Measurements from ENCODE around the gene NDFIP2.

The NDFIP2 gene

DNA sequence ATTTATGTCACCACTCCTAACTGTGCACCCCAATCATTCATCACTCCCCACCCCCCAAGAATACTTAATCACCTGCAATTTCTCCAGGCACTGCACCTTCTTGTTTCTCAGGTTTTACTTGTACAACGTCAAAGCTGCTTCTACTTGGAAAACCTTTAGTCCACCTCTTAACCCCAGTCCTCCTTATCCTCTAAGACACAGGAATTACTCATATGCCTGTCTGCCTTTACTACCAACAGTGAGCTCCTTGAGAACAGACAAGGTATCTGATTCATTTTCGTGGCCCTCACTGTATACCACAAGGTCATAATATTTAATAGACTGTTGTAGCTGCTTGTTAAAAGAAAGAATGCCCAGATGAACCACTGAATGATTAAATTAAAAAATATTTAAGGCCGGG is 21.0 kb upstream of the NDFIP2 start:
- peaks cover 4% of the 10 kb centered on the region for H3K4me1 ChIP-seq (ENCODE audit: control insufficient read depth, insufficient read depth, low read length)
- no peak overlapping the region for H3K9ac ChIP-seq (ENCODE audit: low read length)
- no peaks in the 10 kb centered on the region for H3K36me3 ChIP-seq (ENCODE audit: control insufficient read depth, insufficient read depth, low read length, severe bottlenecking)
- no peaks in the 10 kb centered on the region for H3K9me3 ChIP-seq (ENCODE audit: control insufficient read depth, low read length)
- no peak overlapping the region for H3K4me3 ChIP-seq (ENCODE audit: low read length)
- DNase-seq (ENCODE audit: low read depth) = no peak
- no peaks in the 10 kb centered on the region for H3K27me3 ChIP-seq (replicated peaks; ENCODE audit: control insufficient read depth, insufficient read depth, low read length)

GRCh38 chr13:79462895-79463294 is 18.1 kb upstream of the NDFIP2 start:
- no peaks in the 10 kb centered on the region for H3K36me3 ChIP-seq (ENCODE audit: control insufficient read depth, insufficient read depth, low read length, severe bottlenecking)
- no peak overlapping the region for H3K4me3 ChIP-seq (ENCODE audit: low read length)
- no peak overlapping the region for H3K9ac ChIP-seq (ENCODE audit: low read length)
- no peaks in the 10 kb centered on the region for H3K9me3 ChIP-seq (ENCODE audit: control insufficient read depth, low read length)
- peaks cover 4% of the 10 kb centered on the region for H3K4me1 ChIP-seq (ENCODE audit: control insufficient read depth, insufficient read depth, low read length)
- H3K27me3 ChIP-seq (replicated peaks; ENCODE audit: control insufficient read depth, insufficient read depth, low read length) = no peaks in the 10 kb centered on the region
- DNase-seq (ENCODE audit: low read depth) = no peak

- H3K4me3 ChIP-seq (ENCODE audit: low read length) = no peak overlapping the region
- no peak for DNase-seq (ENCODE audit: low read depth)
- no peak overlapping the region for H3K9ac ChIP-seq (ENCODE audit: low read length)
- H3K9me3 ChIP-seq (ENCODE audit: control insufficient read depth, low read length) = no peaks in the 10 kb centered on the region
- H3K36me3 ChIP-seq (ENCODE audit: control insufficient read depth, insufficient read depth, low read length, severe bottlenecking) = no peaks in the 10 kb centered on the region
- no peaks in the 10 kb centered on the region for H3K27me3 ChIP-seq (replicated peaks; ENCODE audit: control insufficient read depth, insufficient read depth, low read length)
- H3K4me1 ChIP-seq (ENCODE audit: control insufficient read depth, insufficient read depth, low read length) = no peaks in the 10 kb centered on the region
Observed at GRCh38 chr13:79463604-79464003, 17.4 kb upstream of the NDFIP2 start.

DNA sequence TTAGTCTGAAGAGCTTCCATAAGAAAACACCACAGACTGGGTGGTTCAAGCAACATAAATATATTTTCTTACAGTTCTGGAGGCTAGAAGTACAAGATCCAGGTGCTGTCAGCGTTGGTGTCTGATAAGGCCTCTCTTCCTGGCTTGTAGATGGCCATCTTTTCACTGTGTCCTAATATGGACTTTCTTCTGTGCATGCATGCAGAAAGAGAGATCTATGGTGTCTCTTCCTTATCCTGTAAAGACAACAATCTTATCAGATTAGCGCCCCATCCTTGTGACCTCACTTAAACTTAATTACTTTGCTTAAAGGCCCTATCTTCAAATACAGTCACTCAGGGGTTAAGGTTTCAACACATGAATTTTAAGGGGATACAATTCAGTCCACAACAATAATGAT is 14.1 kb upstream of the NDFIP2 start:
- Histone ChIP-seq H3K36me3 (ENCODE audit: control insufficient read depth, insufficient read depth, low read length, severe bottlenecking) (no peaks in the 10 kb centered on the region), H3K4me1 (ENCODE audit: control insufficient read depth, insufficient read depth, low read length) (no peaks in the 10 kb centered on the region), H3K9ac (ENCODE audit: low read length) (no peak overlapping the region), H3K27me3 (replicated peaks; ENCODE audit: control insufficient read depth, insufficient read depth, low read length) (no peaks in the 10 kb centered on the region), H3K9me3 (ENCODE audit: control insufficient read depth, low read length) (no peaks in the 10 kb centered on the region), H3K4me3 (ENCODE audit: low read length) (no peak overlapping the region)
- no peak for DNase-seq (ENCODE audit: low read depth)

GRCh38 chr13:79468402-79468801 is 12.6 kb upstream of the NDFIP2 start:
- Histone ChIP-seq H3K9ac (ENCODE audit: low read length) (no peak overlapping the region), H3K27me3 (replicated peaks; ENCODE audit: control insufficient read depth, insufficient read depth, low read length) (no peaks in the 10 kb centered on the region), H3K4me1 (ENCODE audit: control insufficient read depth, insufficient read depth, low read length) (no peaks in the 10 kb centered on the region), H3K9me3 (ENCODE audit: control insufficient read depth, low read length) (no peaks in the 10 kb centered on the region), H3K36me3 (ENCODE audit: control insufficient read depth, insufficient read depth, low read length, severe bottlenecking) (no peaks in the 10 kb centered on the region), H3K4me3 (ENCODE audit: low read length) (no peak overlapping the region)
- no peak for DNase-seq (ENCODE audit: low read depth)

DNA sequence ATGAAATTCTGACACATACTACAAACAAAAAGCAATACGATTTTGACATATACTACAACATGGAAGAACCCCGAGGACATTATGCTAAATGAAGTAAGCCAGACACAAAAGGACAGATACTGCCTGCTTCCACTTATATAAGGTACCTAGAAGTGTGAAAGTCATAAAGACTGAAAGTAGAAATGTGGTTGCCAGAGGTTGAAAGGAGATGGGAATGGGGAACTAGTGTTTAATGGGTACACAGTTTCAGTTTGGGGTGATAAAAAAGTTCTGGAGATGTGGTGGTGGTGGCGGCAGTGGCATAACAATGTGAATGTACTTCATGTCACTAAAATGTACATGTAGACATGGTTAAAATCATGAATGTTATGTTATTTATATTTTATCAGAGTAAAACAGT is 12.1 kb upstream of the NDFIP2 start:
- H3K36me3 ChIP-seq (ENCODE audit: control insufficient read depth, insufficient read depth, low read length, severe bottlenecking) = no peaks in the 10 kb centered on the region
- no peak overlapping the region for H3K9ac ChIP-seq (ENCODE audit: low read length)
- no peak for DNase-seq (ENCODE audit: low read depth)
- no peaks in the 10 kb centered on the region for H3K9me3 ChIP-seq (ENCODE audit: control insufficient read depth, low read length)
- H3K4me3 ChIP-seq (ENCODE audit: low read length) = no peak overlapping the region
- H3K27me3 ChIP-seq (replicated peaks; ENCODE audit: control insufficient read depth, insufficient read depth, low read length) = no peaks in the 10 kb centered on the region
- no peaks in the 10 kb centered on the region for H3K4me1 ChIP-seq (ENCODE audit: control insufficient read depth, insufficient read depth, low read length)

GRCh38 chr13:79469608-79470007 is 11.3 kb upstream of the NDFIP2 start:
- no peak for DNase-seq (ENCODE audit: low read depth)
- H3K36me3 ChIP-seq (ENCODE audit: control insufficient read depth, insufficient read depth, low read length, severe bottlenecking) = no peaks in the 10 kb centered on the region

DNA sequence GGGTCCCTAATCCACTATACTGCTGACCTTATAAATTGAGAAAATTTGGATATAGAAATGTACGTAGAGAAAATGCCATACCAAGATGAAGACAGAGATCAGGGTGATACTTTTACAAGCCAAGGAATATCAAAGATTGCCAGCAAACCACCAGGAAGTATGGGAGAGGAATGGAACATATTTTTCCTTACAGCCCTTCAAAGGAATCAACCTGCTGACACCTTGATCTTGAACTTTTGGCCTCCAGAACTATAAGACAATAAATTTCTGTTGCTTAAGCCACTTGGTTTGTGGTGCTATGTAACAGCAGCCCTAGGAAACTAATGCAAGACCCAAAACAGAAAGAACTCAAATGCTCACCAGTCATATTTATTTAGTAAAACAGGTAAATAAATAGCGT is 10.3 kb upstream of the NDFIP2 start:
- no peaks in the 10 kb centered on the region for H3K9me3 ChIP-seq (ENCODE audit: control insufficient read depth, low read length)
- H3K4me1 ChIP-seq (ENCODE audit: control insufficient read depth, insufficient read depth, low read length) = no peaks in the 10 kb centered on the region
- H3K27me3 ChIP-seq (replicated peaks; ENCODE audit: control insufficient read depth, insufficient read depth, low read length) = no peaks in the 10 kb centered on the region
- H3K36me3 ChIP-seq (ENCODE audit: control insufficient read depth, insufficient read depth, low read length, severe bottlenecking) = no peaks in the 10 kb centered on the region
- no peak for DNase-seq (ENCODE audit: low read depth)
- no peak overlapping the region for H3K4me3 ChIP-seq (ENCODE audit: low read length)
- H3K9ac ChIP-seq (ENCODE audit: low read length) = no peak overlapping the region

More at GRCh38 chr13:79469608-79470007, 11.3 kb upstream of the NDFIP2 start:
- H3K9ac ChIP-seq (ENCODE audit: low read length) = no peak overlapping the region
- H3K4me3 ChIP-seq (ENCODE audit: low read length) = no peak overlapping the region
- no peaks in the 10 kb centered on the region for H3K9me3 ChIP-seq (ENCODE audit: control insufficient read depth, low read length)
- no peaks in the 10 kb centered on the region for H3K27me3 ChIP-seq (replicated peaks; ENCODE audit: control insufficient read depth, insufficient read depth, low read length)
- no peaks in the 10 kb centered on the region for H3K4me1 ChIP-seq (ENCODE audit: control insufficient read depth, insufficient read depth, low read length)

DNA sequence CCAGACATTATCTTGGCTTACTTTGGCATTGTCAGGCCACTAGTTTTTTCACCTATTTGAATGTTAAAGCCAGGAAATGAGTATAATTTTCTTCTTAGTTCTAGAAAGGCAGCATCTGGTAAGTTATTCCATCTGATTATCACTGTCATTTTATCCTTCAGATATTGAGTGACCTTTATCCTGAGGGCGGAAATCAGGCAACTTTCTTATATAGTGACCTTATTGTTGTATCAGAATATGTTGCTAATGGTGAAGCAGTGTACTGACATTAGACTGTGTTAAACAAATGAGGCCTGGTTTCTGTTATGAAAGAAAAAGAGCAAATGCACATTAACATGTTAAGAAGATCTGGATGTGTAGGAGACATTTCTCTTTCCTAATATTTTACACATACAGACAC is 5.4 kb upstream of the NDFIP2 start:
- no peaks in the 10 kb centered on the region for H3K36me3 ChIP-seq (ENCODE audit: control insufficient read depth, insufficient read depth, low read length, severe bottlenecking)
- no peak overlapping the region for H3K4me3 ChIP-seq (ENCODE audit: low read length)

GRCh38 chr13:79477968-79478367 is 3.0 kb upstream of the NDFIP2 start:
- no peak overlapping the region for H3K9ac ChIP-seq (ENCODE audit: low read length)

More for the DNA sequence above, 5.4 kb upstream of the NDFIP2 start:
- no peak for DNase-seq (ENCODE audit: low read depth)
- Histone ChIP-seq H3K4me1 (ENCODE audit: control insufficient read depth, insufficient read depth, low read length) (no peaks in the 10 kb centered on the region), H3K9me3 (ENCODE audit: control insufficient read depth, low read length) (no peaks in the 10 kb centered on the region), H3K27me3 (replicated peaks; ENCODE audit: control insufficient read depth, insufficient read depth, low read length) (no peaks in the 10 kb centered on the region), H3K9ac (ENCODE audit: low read length) (no peak overlapping the region)

GRCh38 chr13:79479882-79480281 is 1.1 kb upstream of the NDFIP2 start:
- H3K9me3 ChIP-seq (ENCODE audit: control insufficient read depth, low read length) = no peaks in the 10 kb centered on the region
- DNase-seq (ENCODE audit: low read depth) = no peak
- H3K4me3 ChIP-seq (ENCODE audit: low read length) = no peak overlapping the region
- H3K9ac ChIP-seq (ENCODE audit: low read length) = no peak overlapping the region
- H3K4me1 ChIP-seq (ENCODE audit: control insufficient read depth, insufficient read depth, low read length) = peaks cover 29% of the 10 kb centered on the region
- H3K27me3 ChIP-seq (replicated peaks; ENCODE audit: control insufficient read depth, insufficient read depth, low read length) = no peaks in the 10 kb centered on the region
- H3K36me3 ChIP-seq (ENCODE audit: control insufficient read depth, insufficient read depth, low read length, severe bottlenecking) = no peaks in the 10 kb centered on the region

More at GRCh38 chr13:79477968-79478367, 3.0 kb upstream of the NDFIP2 start:
- no peak overlapping the region for H3K4me3 ChIP-seq (ENCODE audit: low read length)
- no peaks in the 10 kb centered on the region for H3K9me3 ChIP-seq (ENCODE audit: control insufficient read depth, low read length)
- no peaks in the 10 kb centered on the region for H3K36me3 ChIP-seq (ENCODE audit: control insufficient read depth, insufficient read depth, low read length, severe bottlenecking)
- DNase-seq (ENCODE audit: low read depth) = no peak
- H3K27me3 ChIP-seq (replicated peaks; ENCODE audit: control insufficient read depth, insufficient read depth, low read length) = no peaks in the 10 kb centered on the region
- H3K4me1 ChIP-seq (ENCODE audit: control insufficient read depth, insufficient read depth, low read length) = peaks cover 13% of the 10 kb centered on the region

DNA sequence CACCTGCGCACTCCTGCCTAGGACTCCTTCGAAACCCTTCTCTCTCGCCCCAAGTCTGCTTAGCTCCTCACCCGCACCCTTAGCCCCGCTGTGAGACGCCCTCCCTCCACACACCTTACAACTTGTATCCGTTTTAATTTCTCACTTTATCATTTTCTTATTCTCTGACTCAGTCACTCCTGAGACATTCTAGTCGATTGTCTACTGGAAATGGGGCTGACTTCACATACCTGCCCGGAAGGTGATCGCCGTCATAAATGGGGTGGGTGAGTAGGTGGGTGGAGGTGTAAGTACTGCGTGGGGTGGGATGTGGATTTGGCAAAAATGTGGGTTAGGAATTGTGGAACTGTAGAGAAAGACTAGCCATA is 714 bp downstream of the NDFIP2 start:
- Histone ChIP-seq H3K9ac (ENCODE audit: low read length) (peak overlapping the region; percentile 97), H3K4me3 (ENCODE audit: low read length) (peak overlapping the region; percentile 97), H3K36me3 (ENCODE audit: control insufficient read depth, insufficient read depth, low read length, severe bottlenecking) (no peaks in the 10 kb centered on the region), H3K27me3 (replicated peaks; ENCODE audit: control insufficient read depth, insufficient read depth, low read length) (no peaks in the 10 kb centered on the region), H3K9me3 (ENCODE audit: control insufficient read depth, low read length) (no peaks in the 10 kb centered on the region), H3K4me1 (ENCODE audit: control insufficient read depth, insufficient read depth, low read length) (peaks cover 45% of the 10 kb centered on the region)
- peak; percentile 40 for DNase-seq (ENCODE audit: low read depth)
